GM19468 (cell line): ENCODE data around the gene BICC1.

Experiments used
- ATAC-seq: cut with Tn5 transposase; IDR thresholded peaks from one replicate; pipeline ENCODE4 v1.9.1; 2021; ENCODE audit warnings: mild to moderate bottlenecking, moderate library complexity, moderate number of reproducible peaks; ENCODE audit not compliant: unreplicated experiment; ENCODE audit errors: extremely low read depth

BICC1 gene

GRCh38 chr10:58806970-58807628, 294.4 kb downstream of the BICC1 start:
- ATAC-seq: no peak

- no peak for ATAC-seq
Observed at GRCh38 chr10:58807629-58808022, 295.0 kb downstream of the BICC1 start.

GRCh38 chr10:58810751-58811150, 298.1 kb downstream of the BICC1 start:
- no peak for ATAC-seq

GRCh38 chr10:58813573-58813972, 300.9 kb downstream of the BICC1 start:
- ATAC-seq: no peak

- ATAC-seq: no peak
Observed at GRCh38 chr10:58817201-58817846, 304.7 kb downstream of the BICC1 start.

- no peak for ATAC-seq
Observed at GRCh38 chr10:58818900-58819299, 306.2 kb downstream of the BICC1 start.

GRCh38 chr10:58820386-58820785, 307.7 kb downstream of the BICC1 start:
- ATAC-seq: no peak

GRCh38 chr10:58820861-58821751, 308.4 kb downstream of the BICC1 start:
- no peak for ATAC-seq

- no peak for ATAC-seq
Observed at GRCh38 chr10:58821752-58822056, 309.0 kb downstream of the BICC1 start.

- ATAC-seq: no peak
Observed at GRCh38 chr10:58823983-58824382, 311.3 kb downstream of the BICC1 start.

GRCh38 chr10:58824396-58824795, 311.7 kb downstream of the BICC1 start:
- no peak for ATAC-seq

GRCh38 chr10:58826694-58827093, 314.0 kb downstream of the BICC1 start:
- no peak for ATAC-seq

- no peak for ATAC-seq
Observed at GRCh38 chr10:58827381-58827780, 314.7 kb downstream of the BICC1 start.

GRCh38 chr10:58829839-58830238, 317.2 kb downstream of the BICC1 start:
- no peak for ATAC-seq

- no peak for ATAC-seq
Observed at GRCh38 chr10:58830697-58831096, 318.0 kb downstream of the BICC1 start.

- no peak for ATAC-seq
Observed at GRCh38 chr10:58833771-58834561, 321.3 kb downstream of the BICC1 start.

- ATAC-seq: no peak
Observed at GRCh38 chr10:58836176-58836700, 323.6 kb downstream of the BICC1 start.

GRCh38 chr10:58836991-58837575, 324.4 kb downstream of the BICC1 start:
- ATAC-seq: no peak

- no peak for ATAC-seq
Observed at GRCh38 chr10:58837826-58838225, 325.2 kb downstream of the BICC1 start.
